Epidermal melanocyte (primary cell): ENCODE measurements around the gene TMEM212.
"Not testable (repeated sequence)": the region's sequence is repeated elsewhere in the genome, so short reads cannot be mapped to it uniquely, and the experiment has no call there.

Experiments used
- DNase-seq: peaks from one replicate; pipeline ENCODE4 v3.0.0; 2011; ENCODE audit warnings: low spot score; ENCODE audit not compliant: insufficient read length

The TMEM212 gene

GRCh38 chr3:171858770-171859169, 15.6 kb downstream of the TMEM212 start:
- DNase-seq: not testable (repeated sequence)

GRCh38 chr3:171860830-171861535, 17.8 kb downstream of the TMEM212 start:
- DNase-seq: peak; percentile 32

- DNase-seq: no peak
These were observed 19.2 kb downstream of the TMEM212 start for GRCh38 chr3:171862392-171862791.

GRCh38 chr3:171862993-171863521, 19.9 kb downstream of the TMEM212 start:
- no peak for DNase-seq

- DNase-seq: no peak
These were observed 20.8 kb downstream of the TMEM212 start for GRCh38 chr3:171863920-171864319.

- DNase-seq: no peak
These were observed 22.2 kb downstream of the TMEM212 start for GRCh38 chr3:171865191-171865865.

- DNase-seq: no peak
These were observed 24.8 kb downstream of the TMEM212 start for GRCh38 chr3:171867981-171868380.

GRCh38 chr3:171871392-171872274, 28.5 kb downstream of the TMEM212 start:
- DNase-seq: no peak

- no peak for DNase-seq
These were observed 30.4 kb downstream of the TMEM212 start for GRCh38 chr3:171873580-171873979.

GRCh38 chr3:171874251-171874681, 31.1 kb downstream of the TMEM212 start:
- DNase-seq: peak; percentile 34

- DNase-seq: no peak
These were observed 31.7 kb downstream of the TMEM212 start for GRCh38 chr3:171874879-171875278.

- no peak for DNase-seq
These were observed 32.8 kb downstream of the TMEM212 start for GRCh38 chr3:171875923-171876412.

- DNase-seq: no peak
These were observed 33.6 kb downstream of the TMEM212 start for GRCh38 chr3:171876680-171877147.

- no peak for DNase-seq
These were observed 35.5 kb downstream of the TMEM212 start for GRCh38 chr3:171878461-171879225.

- no peak for DNase-seq
These were observed 36.3 kb downstream of the TMEM212 start for GRCh38 chr3:171879472-171879871.

- no peak for DNase-seq
These were observed 37.1 kb downstream of the TMEM212 start for GRCh38 chr3:171880101-171880870.

GRCh38 chr3:171881251-171881650, 38.1 kb downstream of the TMEM212 start:
- no peak for DNase-seq

- no peak for DNase-seq
These were observed 40.2 kb downstream of the TMEM212 start for GRCh38 chr3:171883257-171883892.

GRCh38 chr3:171883893-171884279, 40.7 kb downstream of the TMEM212 start:
- no peak for DNase-seq
